WERI-Rb-1 (cell line): ENCODE data around the gene TNIK.
A peak's percentile ranks its signal among the peaks of the same experiment; 100 is the strongest.

Experiments
- DNase-seq: peaks from one replicate; pipeline ENCODE4 v3.0.0-alpha.2; 2020
- H3K27ac ChIP-seq: fragments of 250-450 bp; sonication (Bioruptor Pico); 2 replicates; pipeline ENCODE4 v1.5.1; 2020; ENCODE audit warnings: mild to moderate bottlenecking, moderate library complexity
- H3K27me3 ChIP-seq: fragments of 250-450 bp; sonication (Bioruptor Pico); 2 replicates; pipeline ENCODE4 v1.5.1; 2021; ENCODE audit warnings: mild to moderate bottlenecking, low read depth, moderate library complexity; ENCODE audit not compliant: insufficient read depth, severe bottlenecking
- H3K36me3 ChIP-seq: fragments of 250-450 bp; sonication (Bioruptor Pico); 2 replicates; pipeline ENCODE4 v1.5.1; 2020; ENCODE audit warnings: mild to moderate bottlenecking, moderate library complexity
- H3K4me3 ChIP-seq: 2 replicates; pipeline ENCODE4 v1.5.1; 2011; ENCODE audit warnings: low read depth, mild to moderate bottlenecking, control low read depth, low read length
- H3K9me3 ChIP-seq: fragments of 250-450 bp; sonication (Bioruptor Pico); 2 replicates; pipeline ENCODE4 v1.5.1; 2021; ENCODE audit warnings: mild to moderate bottlenecking, moderate library complexity; ENCODE audit not compliant: severe bottlenecking
- CTCF ChIP-seq: IDR thresholded peaks from 2 replicates; pipeline ENCODE4 v1.5.1; 2011; ENCODE audit warnings: low read depth, mild to moderate bottlenecking, control low read depth, inconsistent platforms, low read length

Gene TNIK

DNA sequence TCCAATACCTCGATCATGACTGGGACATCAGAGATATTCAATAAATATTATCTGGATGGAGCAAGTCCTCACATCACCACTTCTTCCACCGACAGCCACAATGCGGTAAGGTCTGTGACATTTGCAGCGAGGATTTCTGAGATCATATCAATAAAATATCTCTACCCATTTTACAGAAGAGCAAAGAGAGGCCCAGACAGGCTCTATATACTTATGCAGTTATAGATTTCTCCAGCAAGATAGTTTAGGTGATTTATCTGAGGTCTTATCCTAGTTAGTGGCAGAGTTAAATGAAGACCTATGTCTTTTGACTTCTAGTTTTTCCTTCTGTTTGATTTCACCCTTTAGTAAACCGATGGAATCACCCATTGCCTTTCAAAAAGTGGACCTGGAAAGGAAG lies 81.6 kb downstream of the TNIK start:
- no peaks in the 10 kb centered on the region for H3K27me3 ChIP-seq
- H3K9me3 ChIP-seq: no peaks in the 10 kb centered on the region
- H3K36me3 ChIP-seq: no peaks in the 10 kb centered on the region
- no peak overlapping the region for H3K4me3 ChIP-seq
- no peak for TF ChIP-seq CTCF
- DNase-seq: no peak
- no peak overlapping the region for H3K27ac ChIP-seq

- DNase-seq: no peak
- Histone ChIP-seq H3K36me3 (no peaks in the 10 kb centered on the region), H3K9me3 (no peaks in the 10 kb centered on the region), H3K27me3 (no peaks in the 10 kb centered on the region), H3K27ac (no peak overlapping the region), H3K4me3 (no peak overlapping the region)
- TF ChIP-seq CTCF: no peak
These were observed 82.3 kb downstream of the TNIK start for GRCh38 chr3:171377859-171378258.

GRCh38 chr3:171376596-171376947 lies 83.6 kb downstream of the TNIK start:
- no peak overlapping the region for H3K4me3 ChIP-seq
- no peak overlapping the region for H3K27ac ChIP-seq
- no peaks in the 10 kb centered on the region for H3K9me3 ChIP-seq
- no peak for TF ChIP-seq CTCF
- H3K27me3 ChIP-seq: no peaks in the 10 kb centered on the region
- no peaks in the 10 kb centered on the region for H3K36me3 ChIP-seq
- no peak for DNase-seq

- H3K9me3 ChIP-seq: no peaks in the 10 kb centered on the region
- TF ChIP-seq CTCF: no peak
- H3K4me3 ChIP-seq: no peak overlapping the region
- no peak overlapping the region for H3K27ac ChIP-seq
- H3K27me3 ChIP-seq: no peaks in the 10 kb centered on the region
- H3K36me3 ChIP-seq: no peaks in the 10 kb centered on the region
- DNase-seq: no peak
These were observed 84.3 kb downstream of the TNIK start for GRCh38 chr3:171375666-171376595.

- TF ChIP-seq CTCF: no peak
- DNase-seq: peak; percentile 35
- H3K27ac ChIP-seq: no peak overlapping the region
These were observed 85.4 kb downstream of the TNIK start for GRCh38 chr3:171374661-171375285.

More at GRCh38 chr3:171374661-171375285, 85.4 kb downstream of the TNIK start:
- Histone ChIP-seq H3K27me3 (no peaks in the 10 kb centered on the region), H3K4me3 (no peak overlapping the region), H3K9me3 (no peaks in the 10 kb centered on the region), H3K36me3 (no peaks in the 10 kb centered on the region)
